GM21360 (cell line): Measurements from ENCODE around the gene SLC37A3.
"Not testable (repeated sequence)": the region's sequence is repeated elsewhere in the genome, so short reads cannot be mapped to it uniquely, and the experiment has no call there.

ENCODE experiments used
- ATAC-seq: cut with Tn5 transposase; IDR thresholded peaks from one replicate; pipeline ENCODE4 v1.9.1; 2021; ENCODE audit warnings: mild to moderate bottlenecking, moderate library complexity; ENCODE audit not compliant: unreplicated experiment

SLC37A3 gene

DNA sequence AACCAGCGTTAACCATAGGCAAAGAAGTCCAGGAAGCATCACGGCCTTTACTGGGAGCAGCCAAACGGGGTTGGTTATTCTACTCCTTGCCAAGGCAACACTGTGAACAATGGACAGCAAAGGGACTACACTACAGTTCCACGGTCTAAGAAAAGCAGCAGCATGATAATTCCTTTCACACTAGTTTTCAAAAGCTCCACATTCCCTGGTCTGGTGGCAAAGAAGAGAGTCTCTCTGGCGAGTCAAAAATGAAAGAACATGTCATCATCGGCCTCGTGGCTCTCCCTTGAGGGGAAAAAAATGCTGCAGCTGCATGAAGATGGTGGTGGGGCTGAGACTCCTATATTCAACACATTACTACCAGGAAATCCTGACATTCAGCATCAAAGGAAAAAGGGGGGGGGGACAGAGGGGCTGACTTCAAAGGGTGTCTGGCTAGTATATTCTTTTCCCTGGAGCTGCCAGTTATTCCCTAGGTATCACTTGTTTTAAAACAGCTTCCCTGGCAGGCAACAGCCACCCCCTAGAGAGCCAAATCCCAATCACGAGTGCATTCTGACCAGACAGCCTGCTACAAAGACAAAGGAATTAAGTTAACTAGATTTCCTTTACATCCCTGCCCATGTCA is 49.1 kb downstream of the SLC37A3 start:
- no peak for ATAC-seq

DNA sequence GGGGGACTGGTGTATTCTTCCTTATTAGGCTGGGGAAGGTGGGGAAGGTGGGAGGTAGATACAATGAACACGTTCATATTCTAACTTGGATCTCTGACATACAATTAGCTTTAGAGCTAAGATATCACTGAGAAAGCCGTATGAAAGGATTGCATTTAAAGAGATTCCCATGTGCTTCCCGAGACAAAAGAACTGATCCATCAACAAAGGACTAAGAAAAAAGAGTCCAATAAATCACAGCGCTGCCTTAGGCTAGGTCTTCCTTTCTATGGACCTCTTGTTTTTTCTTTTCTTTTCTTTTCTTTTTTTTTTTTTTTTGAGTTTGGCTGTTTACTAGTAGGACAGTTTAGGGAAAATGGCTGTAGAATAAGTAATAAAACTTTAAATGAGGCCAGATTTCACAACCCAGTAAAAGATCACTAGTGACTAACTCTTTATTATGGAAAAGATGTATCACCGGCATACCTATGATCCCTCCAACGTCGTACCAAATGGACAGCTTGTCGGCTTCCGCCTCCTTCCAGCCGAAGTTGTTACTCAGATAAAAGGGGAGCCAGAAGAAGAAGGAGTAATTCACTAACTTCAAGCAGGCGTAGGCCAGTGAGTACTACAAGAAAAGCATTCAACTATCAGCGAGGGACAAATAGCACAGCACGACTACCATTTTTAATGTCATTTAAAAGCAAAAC is 50.0 kb downstream of the SLC37A3 start:
- no peak for ATAC-seq

DNA sequence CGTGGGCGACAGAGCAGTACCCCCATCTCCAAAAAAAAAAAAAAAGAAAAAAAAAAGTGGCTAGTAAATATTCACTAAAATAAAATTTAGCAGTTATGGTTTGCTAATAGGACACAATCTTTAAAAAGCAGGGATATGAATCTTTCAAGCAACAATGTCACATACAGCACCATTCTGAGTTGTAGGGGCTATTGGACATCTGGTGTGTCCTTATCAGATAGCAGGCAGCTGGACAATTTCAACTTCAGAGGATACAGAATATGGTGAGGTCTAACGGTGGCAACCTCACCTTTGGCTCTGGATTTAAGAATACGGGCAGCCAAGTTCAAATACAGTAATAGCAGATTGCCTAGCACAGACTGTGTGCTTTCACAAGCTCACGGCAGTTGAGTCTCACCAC is 51.1 kb downstream of the SLC37A3 start:
- no peak for ATAC-seq

DNA sequence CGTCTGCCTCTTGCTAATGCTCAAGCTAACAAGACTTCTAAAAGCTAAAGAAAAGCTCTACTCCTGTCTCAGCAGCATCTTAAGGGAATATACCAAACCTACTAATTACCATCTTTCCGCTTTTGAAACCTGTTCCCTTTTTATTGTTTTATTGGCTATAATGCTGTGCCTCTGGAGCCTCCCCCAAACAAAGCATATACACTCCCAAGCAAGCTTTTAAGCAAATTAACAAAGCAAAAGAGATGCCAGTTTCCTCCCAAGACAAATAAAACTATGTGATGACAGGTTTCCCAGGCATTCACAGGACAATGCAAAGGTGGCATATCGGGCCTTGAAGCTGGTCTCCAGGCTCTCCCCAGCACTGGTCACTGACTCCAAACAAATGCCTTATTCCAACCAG is 52.9 kb downstream of the SLC37A3 start:
- ATAC-seq, result no peak

DNA sequence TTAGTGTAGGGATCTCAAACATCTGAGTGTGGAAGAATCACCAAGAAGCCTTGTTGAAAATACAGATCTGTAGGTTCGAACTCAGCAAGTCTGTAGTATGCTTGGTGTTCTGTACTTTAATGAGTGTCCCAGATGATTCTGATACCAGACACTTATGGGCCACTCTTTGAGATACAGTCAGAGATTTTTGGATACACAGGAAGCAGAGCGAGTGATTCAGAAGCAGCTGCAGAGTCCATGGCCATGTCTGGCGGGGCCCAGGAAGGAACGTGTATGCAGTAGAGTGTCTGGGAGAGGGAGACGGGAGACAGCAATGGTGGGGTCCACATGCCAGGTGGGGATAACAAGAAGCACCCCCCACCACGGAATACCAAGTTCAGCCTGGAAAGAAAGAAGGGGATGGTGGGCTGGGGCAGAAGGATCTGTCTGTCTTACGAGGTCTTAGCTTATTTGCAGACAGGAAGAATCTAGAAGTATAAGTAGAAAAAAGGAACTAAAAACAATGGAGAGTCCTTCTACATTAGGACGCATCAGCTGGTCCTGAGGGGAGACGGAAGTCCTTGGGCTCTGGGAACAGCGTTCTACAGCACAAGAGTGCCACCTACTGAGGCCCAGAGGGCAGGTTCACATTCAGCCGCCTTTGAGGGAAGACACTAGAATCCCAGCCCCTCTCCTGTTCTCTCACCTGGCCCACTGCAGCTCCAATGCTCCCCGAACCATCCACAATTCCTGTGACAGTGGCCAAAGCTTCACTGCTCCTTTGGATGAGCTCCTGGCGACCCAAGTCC is 55.4 kb downstream of the SLC37A3 start:
- peak; percentile 59 for ATAC-seq

DNA sequence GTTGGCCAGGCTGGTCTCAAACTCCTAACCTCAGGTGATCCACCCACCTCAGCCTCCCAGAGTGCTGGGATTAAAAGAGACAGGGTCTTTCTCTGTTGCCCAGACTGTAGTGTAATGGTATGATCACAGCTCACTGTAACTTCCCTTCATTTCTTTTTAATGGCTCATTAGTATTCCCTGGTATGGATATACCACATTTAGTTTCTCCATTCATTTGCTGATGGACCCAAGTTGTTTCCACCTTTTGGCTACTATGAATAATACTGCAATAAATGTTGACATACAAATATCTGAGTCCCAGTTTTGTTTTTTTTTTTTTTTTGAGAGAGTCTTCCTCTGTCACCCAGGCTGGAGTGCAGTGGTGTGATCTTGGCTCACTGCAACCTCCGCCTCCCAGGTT is 59.4 kb downstream of the SLC37A3 start:
- not testable (repeated sequence) for ATAC-seq

DNA sequence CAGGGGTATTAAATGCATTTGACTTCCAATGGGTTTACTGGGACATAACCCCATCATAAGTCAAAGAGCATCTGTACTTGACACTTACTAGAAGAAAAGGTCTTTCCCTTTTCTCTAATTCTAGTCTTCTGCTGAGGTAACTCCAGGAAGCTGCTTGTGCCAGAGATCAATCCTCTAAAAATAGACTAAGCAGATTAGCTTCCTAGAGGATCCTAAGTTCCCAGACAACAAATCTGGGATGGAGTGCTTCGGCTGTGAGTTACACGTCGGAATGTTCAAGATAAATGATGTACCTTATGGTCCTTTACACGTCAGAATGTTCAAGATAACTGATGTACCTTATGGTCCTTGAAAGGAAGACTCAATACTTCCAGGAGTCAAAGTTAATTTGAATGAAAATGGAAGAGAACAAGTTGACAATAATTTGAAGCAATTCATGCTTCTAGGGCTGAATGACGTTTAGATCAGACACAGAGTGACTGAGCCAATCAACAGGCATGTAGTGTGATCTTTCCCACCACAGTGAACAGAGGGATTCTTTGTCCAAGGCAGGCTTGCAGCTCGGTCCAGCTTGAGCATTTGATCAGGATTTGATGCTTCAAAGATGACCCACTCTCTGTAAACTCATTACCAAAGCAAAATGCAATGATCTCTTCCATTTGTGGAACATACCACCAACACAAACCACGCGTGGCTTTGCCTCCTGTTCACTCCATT is 63.8 kb downstream of the SLC37A3 start:
- no peak for ATAC-seq

DNA sequence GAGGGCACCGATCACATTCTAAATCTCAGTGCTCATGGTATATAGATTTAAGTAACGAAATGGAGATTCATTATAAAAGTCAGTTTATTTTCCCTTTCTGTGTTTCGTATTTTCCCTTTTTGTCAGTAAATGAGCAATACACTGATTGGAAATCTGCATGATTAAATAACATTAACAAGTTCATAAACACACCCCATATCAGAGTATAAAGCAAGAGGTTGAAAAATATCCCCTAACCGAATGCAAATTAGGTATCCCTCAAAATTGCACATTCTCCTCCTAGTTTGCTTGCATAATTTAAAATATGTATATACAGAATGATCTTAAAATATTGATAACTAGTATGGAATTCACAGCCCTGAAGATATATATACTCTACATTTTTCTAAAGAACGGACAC is 64.6 kb downstream of the SLC37A3 start:
- ATAC-seq, result no peak

DNA sequence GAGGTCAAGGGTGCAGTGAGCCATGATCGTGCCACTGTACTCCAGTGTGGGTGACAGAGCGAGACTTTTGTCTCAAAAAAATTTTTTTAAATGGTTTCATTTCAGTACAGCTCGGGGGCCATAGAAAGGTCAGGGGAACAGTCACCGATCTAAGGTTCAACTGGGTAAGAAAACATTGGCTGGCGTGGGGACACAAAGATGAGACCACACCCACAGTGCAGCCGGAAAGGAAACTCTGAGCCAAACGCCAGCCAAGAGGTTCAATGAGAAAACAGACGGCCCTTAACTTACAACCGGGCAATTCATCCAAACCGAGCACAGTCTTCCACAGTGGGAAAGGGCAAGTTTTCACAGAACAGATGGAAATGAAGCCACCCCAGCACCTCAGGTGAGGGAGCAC is 65.1 kb downstream of the SLC37A3 start:
- ATAC-seq, result no peak

DNA sequence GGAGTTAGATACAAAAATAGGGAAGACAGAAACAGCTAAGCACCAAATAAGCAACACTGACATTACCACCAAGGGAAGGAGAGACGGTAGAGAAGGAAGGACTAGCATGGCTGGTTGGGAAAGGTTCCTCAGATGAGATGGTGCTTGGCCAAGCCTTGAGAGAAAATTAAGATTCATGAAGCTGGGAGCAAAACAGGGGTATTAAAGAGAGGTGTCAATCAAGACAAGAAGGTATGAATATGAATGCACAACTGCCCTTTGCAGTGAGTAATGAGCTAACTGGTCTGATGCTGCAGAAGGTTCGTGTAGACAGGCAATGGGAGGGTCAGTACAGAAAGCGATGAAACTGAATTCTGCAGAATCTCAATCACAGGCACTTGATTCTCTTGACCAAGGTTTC is 67.7 kb downstream of the SLC37A3 start:
- ATAC-seq, result no peak

DNA sequence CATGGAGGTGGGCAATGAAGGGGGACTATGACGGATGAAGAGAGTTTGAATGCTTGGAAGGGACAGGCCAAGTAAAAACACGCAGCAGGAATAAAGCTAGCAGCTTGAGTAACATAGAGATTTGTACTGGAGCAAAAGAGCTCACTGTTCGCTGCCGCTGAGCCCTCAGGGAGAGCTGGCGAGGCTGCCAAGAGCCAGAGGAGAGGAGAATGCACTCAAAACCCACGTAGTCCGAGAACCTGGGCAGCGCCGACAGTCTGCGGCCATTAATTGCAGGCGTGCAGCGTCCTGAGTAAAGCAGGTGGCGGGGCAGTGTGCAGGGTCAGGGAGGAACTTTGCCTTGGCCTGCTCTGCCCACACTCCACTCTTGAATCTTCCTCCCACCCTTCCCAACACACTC is 68.2 kb downstream of the SLC37A3 start:
- ATAC-seq, result no peak

DNA sequence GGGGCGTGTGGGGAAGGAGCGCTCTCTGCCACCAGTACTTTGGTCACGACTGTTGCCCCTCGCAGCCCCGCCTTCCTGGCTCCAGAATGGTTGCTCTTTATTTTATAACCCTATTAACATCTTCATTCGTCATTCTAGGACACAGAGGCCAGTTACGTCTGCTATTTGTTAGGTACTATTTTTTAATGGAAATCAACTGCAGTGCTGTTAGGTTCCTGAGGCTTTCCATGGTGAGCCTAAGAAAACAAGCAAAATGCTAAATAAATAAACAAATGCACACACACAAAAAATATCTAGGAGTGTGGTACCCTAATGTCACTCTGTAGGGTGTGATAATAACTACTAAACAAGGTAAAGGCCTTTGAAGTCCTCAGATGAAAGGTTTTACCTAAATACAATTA is 71.1 kb downstream of the SLC37A3 start:
- ATAC-seq, result no peak

DNA sequence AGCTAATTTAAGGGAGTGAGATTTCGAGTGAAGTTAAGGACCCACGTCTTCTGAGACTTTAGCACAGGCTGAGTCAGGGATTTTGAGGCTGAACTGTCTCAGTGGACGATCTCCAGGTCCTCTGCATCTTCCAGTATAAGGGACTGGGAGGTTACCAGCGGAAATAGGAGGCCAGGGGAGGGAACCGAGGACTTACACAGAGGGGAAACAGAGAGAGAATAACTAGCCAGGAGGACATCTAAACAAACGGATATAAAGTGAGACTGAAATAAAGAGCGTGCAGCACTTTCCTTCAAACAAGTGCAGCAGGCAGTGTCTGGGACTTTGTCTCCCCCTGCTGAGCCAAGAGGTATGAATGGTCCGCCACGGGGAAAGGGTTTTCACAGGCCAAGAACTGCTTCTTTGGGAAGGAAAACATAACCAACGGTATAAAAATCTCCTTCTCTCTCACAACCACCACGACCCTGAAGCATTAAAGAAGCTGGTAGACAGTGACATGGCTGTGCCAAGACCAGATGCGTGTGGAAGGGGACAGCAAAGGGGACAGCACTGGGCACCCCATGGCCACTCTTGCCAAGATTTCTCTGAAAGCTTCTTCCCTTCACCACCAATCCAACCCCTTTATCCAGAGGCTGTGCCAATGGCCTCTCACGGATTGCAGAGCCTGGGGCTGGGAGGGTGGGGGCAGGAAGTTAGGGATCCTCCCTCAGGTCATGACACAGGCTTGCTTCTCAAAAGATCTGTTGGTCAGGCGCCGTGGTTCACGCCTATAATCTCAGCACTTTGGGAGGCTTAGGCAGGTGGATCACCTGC is 72.0 kb downstream of the SLC37A3 start:
- ATAC-seq, result no peak

DNA sequence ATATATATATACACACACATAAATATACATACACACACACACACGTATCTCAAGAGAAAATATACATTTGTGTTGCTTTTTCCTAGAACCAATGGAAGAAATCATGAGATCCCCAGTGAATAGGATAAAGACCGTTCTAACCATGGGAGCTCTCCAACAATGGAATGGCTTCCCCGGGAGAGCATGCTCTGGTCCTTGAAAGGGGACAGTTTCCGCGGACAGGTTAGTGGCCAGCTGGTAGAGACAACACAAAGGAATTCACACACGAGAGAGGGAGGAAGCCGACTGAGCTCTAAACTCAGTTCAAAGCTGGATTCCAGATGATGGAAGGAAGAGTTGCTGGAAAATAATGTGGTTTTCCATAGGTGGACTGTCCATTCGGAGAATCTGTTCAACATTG is 72.7 kb downstream of the SLC37A3 start:
- no peak for ATAC-seq

DNA sequence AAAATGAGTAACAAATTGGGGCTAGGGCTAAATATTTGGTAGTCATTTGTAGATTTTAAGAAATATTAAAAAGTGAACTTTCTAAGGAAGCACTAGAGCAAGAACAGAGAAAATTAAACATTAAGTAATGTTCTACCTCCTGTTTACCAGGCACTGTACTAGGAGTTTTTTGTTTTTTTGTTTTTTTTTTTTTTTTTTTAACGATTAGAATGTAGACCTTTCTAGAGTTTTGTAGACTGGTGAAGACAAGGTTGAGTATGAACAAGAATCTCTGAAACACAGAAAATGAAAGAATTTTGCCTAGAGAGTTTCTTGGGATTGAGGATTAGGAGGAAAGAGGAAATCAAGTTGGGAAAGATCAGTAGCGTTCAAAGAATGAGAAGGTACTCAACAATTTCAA is 73.6 kb downstream of the SLC37A3 start:
- no peak for ATAC-seq

DNA sequence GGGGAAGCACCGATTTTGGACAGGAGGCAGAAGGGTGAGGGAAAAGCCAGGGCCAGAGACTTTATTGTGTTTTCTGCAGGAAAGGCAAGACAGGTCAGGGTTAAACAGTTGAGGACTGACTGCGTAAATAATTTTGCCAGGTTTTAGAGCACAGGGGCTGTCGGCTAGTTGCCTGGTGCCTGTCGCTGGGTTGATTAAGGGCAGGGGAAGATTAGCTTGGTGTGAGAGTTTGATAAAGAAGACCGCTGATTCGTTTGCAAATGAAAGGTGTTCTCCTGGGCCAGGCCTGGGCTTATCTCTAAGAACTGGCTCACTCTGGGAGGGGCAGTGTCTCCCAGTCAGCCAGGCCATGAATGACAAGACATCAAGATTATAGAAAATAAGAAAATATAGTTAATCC is 75.6 kb downstream of the SLC37A3 start:
- no peak for ATAC-seq

DNA sequence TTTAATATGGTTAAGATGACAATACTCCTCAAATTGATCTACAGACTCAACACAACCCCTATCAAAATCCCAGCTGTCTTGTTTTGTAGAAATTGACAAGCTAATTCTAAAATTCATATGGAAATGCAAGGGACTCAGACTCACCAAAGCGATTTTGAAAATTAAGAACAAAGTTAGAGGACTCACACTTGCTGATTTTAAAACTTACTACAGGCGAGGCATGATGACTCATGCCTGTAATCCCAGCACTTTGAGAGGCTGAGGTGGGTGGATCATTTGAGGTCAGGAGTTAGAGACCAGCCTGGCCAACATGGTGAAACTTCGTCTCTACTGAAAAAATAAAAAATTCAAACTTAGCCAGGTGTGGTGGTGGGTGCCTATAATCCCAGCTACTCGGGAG is 78.3 kb downstream of the SLC37A3 start:
- ATAC-seq, result not testable (repeated sequence)

DNA sequence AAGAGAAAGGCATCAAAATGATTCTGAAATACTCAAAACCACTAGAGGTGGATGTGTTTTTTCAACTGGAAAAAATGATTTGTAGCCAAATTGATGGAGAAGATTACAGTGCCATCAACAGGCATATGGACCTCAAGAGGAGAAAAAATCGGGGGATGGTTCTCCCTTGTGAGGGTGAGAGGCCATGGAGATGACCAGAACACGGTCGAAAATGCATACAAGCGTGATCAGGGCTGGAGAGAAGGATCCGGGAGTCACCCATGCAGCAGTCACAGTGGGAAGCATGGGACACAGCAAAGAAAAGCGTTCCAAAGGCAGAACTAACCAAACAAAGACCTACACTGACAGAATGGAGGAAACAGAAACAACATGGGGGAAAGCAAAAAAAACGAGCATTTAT is 80.3 kb downstream of the SLC37A3 start:
- no peak for ATAC-seq

DNA sequence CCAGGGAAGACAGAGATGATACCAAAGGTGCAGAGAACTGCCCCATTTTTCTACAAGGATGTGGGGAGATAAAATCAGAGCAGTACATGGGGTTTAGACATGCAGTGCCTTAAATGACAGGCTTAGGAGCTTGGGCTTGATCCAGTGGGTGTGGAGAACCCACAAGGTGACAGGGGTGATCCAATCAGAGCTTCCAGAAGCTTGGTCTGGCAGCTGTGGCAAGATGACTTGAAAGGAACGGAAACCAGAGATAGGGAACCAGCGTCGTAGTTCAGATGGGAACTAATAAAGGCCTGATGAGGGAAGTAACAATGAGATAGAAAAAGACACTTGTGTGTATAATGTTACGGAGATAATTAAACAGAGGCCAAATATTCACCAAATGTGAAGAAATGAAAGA is 80.7 kb downstream of the SLC37A3 start:
- no peak for ATAC-seq

DNA sequence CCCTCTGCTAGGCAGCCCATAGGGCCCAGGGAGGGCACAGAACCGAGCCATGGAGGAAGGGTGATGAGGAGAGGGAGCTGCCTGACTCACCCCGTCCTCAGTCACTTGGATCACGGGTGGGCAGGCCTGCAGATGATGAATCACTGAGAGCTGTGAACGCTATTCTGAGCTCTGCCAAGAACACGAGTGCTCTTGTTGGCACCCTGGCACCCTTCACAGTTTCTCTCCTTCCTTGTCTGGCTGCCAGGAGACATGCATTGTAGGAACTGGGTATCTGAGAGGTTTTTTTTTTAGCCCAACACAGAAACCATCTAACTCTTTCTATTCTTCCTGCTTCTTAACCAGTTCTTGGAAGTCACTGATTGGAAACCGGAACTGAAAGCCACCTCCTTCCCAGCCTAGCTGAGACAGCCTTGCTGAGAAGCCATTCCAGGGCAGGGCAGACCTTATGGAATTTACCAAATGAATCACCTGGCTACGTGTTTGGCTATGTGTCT is 82.1 kb downstream of the SLC37A3 start:
- ATAC-seq, result no peak
